WERI-Rb-1 (cell line): ENCODE results near the gene ZNF593OS.

Experiments used
- DNase-seq: peaks from one replicate; pipeline ENCODE4 v3.0.0-alpha.2; 2020
- H3K27ac ChIP-seq: fragments of 250-450 bp; sonication (Bioruptor Pico); 2 replicates; pipeline ENCODE4 v1.5.1; 2020; ENCODE audit warnings: mild to moderate bottlenecking, moderate library complexity
- H3K27me3 ChIP-seq: fragments of 250-450 bp; sonication (Bioruptor Pico); 2 replicates; pipeline ENCODE4 v1.5.1; 2021; ENCODE audit warnings: mild to moderate bottlenecking, low read depth, moderate library complexity; ENCODE audit not compliant: insufficient read depth, severe bottlenecking
- H3K36me3 ChIP-seq: fragments of 250-450 bp; sonication (Bioruptor Pico); 2 replicates; pipeline ENCODE4 v1.5.1; 2020; ENCODE audit warnings: mild to moderate bottlenecking, moderate library complexity
- H3K4me3 ChIP-seq: 2 replicates; pipeline ENCODE4 v1.5.1; 2011; ENCODE audit warnings: low read depth, mild to moderate bottlenecking, control low read depth, low read length
- H3K9me3 ChIP-seq: fragments of 250-450 bp; sonication (Bioruptor Pico); 2 replicates; pipeline ENCODE4 v1.5.1; 2021; ENCODE audit warnings: mild to moderate bottlenecking, moderate library complexity; ENCODE audit not compliant: severe bottlenecking
- CTCF ChIP-seq: IDR thresholded peaks from 2 replicates; pipeline ENCODE4 v1.5.1; 2011; ENCODE audit warnings: low read depth, mild to moderate bottlenecking, control low read depth, inconsistent platforms, low read length

The ZNF593OS gene

GRCh38 chr1:26154750-26155149, 16.9 kb downstream of the ZNF593OS start:
- no peak overlapping the region for H3K4me3 ChIP-seq
- H3K36me3 ChIP-seq = no peaks in the 10 kb centered on the region
- no peak overlapping the region for H3K27ac ChIP-seq
- no peak for DNase-seq
- no peaks in the 10 kb centered on the region for H3K27me3 ChIP-seq
- no peaks in the 10 kb centered on the region for H3K9me3 ChIP-seq
- TF ChIP-seq CTCF = no peak

GRCh38 chr1:26153966-26154532, 17.6 kb downstream of the ZNF593OS start:
- Histone ChIP-seq H3K27ac (no peak overlapping the region), H3K27me3 (no peaks in the 10 kb centered on the region), H3K9me3 (no peaks in the 10 kb centered on the region), H3K36me3 (no peaks in the 10 kb centered on the region), H3K4me3 (no peak overlapping the region)
- no peak for TF ChIP-seq CTCF
- no peak for DNase-seq

- H3K4me3 ChIP-seq = no peak overlapping the region
- no peak overlapping the region for H3K27ac ChIP-seq
- DNase-seq = no peak
- no peaks in the 10 kb centered on the region for H3K36me3 ChIP-seq
- no peaks in the 10 kb centered on the region for H3K9me3 ChIP-seq
- no peak for TF ChIP-seq CTCF
- no peaks in the 10 kb centered on the region for H3K27me3 ChIP-seq
Observed at GRCh38 chr1:26148887-26149286, 22.7 kb downstream of the ZNF593OS start.

- no peak for DNase-seq
- Histone ChIP-seq H3K9me3 (no peaks in the 10 kb centered on the region), H3K4me3 (no peak overlapping the region), H3K36me3 (no peaks in the 10 kb centered on the region), H3K27ac (no peak overlapping the region), H3K27me3 (no peaks in the 10 kb centered on the region)
- TF ChIP-seq CTCF = no peak
Observed at GRCh38 chr1:26145960-26146294, 25.7 kb downstream of the ZNF593OS start.

GRCh38 chr1:26145041-26145959, 26.3 kb downstream of the ZNF593OS start:
- Histone ChIP-seq H3K4me3 (no peak overlapping the region), H3K9me3 (no peaks in the 10 kb centered on the region), H3K36me3 (no peaks in the 10 kb centered on the region), H3K27ac (no peak overlapping the region), H3K27me3 (no peaks in the 10 kb centered on the region)
- TF ChIP-seq CTCF = peak; percentile 82
- DNase-seq = peak; percentile 84

- H3K27ac ChIP-seq = no peak overlapping the region
- no peak overlapping the region for H3K4me3 ChIP-seq
- TF ChIP-seq CTCF = no peak
- no peaks in the 10 kb centered on the region for H3K27me3 ChIP-seq
- H3K36me3 ChIP-seq = no peaks in the 10 kb centered on the region
- no peaks in the 10 kb centered on the region for H3K9me3 ChIP-seq
- DNase-seq = no peak
Observed at GRCh38 chr1:26142159-26142558, 29.5 kb downstream of the ZNF593OS start.
